OCI-LY7 (cell line): ENCODE data around the gene MPRIP.

Experiments used
- CTCF ChIP-seq: fragments of 200-600 bp; sonication (generic); conservative IDR thresholded peaks from 2 replicates; pipeline ENCODE4 v1.5.1; 2014; ENCODE audit warnings: mild to moderate bottlenecking, antibody characterized with exemption, low read length, moderate library complexity, mixed read lengths
- EZH2phosphoT487 ChIP-seq: fragments of 200-600 bp; sonication (generic); IDR thresholded peaks from 2 replicates; pipeline ENCODE4 v1.6.1; 2018; ENCODE audit warnings: low read depth, borderline replicate concordance, mild to moderate bottlenecking, mixed run types, antibody characterized with exemption, low read length, moderate library complexity, mixed read lengths

DNA sequence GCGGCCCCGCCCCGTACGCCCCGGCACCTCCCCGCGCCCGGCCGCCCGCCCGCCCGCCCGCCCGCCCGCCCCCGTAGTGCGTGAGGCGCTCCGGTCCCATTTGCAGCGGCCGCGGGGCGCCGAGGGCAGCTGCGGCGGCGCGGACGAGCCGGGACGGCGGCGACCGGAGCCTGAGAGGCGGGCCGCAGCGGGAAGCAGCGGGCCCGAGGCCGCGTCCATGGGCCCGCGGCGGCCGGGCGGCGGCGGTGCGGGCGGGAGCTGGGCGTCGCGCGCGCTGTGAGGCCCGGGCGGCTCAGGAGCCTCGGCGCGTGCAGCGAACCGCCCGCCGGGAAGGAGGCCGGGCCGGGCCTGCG lies at the start of gene MPRIP:
- TF ChIP-seq CTCF = no peak
- no peak for TF ChIP-seq EZH2phosphoT487
